Measurements from ENCODE around the gene CCSER2.
"Not testable (repeated sequence)": the region's sequence is repeated elsewhere in the genome, so short reads cannot be mapped to it uniquely, and the experiment has no call there.

The CCSER2 gene

GRCh38 chr10:84525120-84525806 is 196.9 kb downstream of the CCSER2 start:
- DNase-seq: no peak

- DNase-seq: not testable (repeated sequence)
These were observed 197.4 kb downstream of the CCSER2 start for GRCh38 chr10:84525807-84526182.

- not testable (repeated sequence) for DNase-seq
These were observed 199.0 kb downstream of the CCSER2 start for GRCh38 chr10:84527386-84527785.

GRCh38 chr10:84528526-84528925 is 200.1 kb downstream of the CCSER2 start:
- DNase-seq: not testable (repeated sequence)

GRCh38 chr10:84530724-84531325 is 202.4 kb downstream of the CCSER2 start:
- no peak for DNase-seq

- DNase-seq: no peak
These were observed 203.0 kb downstream of the CCSER2 start for GRCh38 chr10:84531396-84531795.

- no peak for DNase-seq
These were observed 205.8 kb downstream of the CCSER2 start for GRCh38 chr10:84534168-84534567.

- DNase-seq: peak in 1 of 2 experiments; percentile 13
These were observed 209.1 kb downstream of the CCSER2 start for GRCh38 chr10:84537447-84537931.

GRCh38 chr10:84538036-84538435 is 209.6 kb downstream of the CCSER2 start:
- no peak for DNase-seq

- no peak for DNase-seq
These were observed 210.8 kb downstream of the CCSER2 start for GRCh38 chr10:84539216-84539615.

GRCh38 chr10:84540022-84540616 is 211.7 kb downstream of the CCSER2 start:
- no peak for DNase-seq

- DNase-seq: no peak
These were observed 212.4 kb downstream of the CCSER2 start for GRCh38 chr10:84540617-84541288.

- DNase-seq: no peak
These were observed 212.9 kb downstream of the CCSER2 start for GRCh38 chr10:84541289-84541637.

GRCh38 chr10:84542522-84543490 is 214.4 kb downstream of the CCSER2 start:
- DNase-seq: no peak

- DNase-seq: no peak
These were observed 215.6 kb downstream of the CCSER2 start for GRCh38 chr10:84543948-84544347.

GRCh38 chr10:84545651-84546050 is 217.3 kb downstream of the CCSER2 start:
- DNase-seq: no peak

GRCh38 chr10:84546609-84547008 is 218.2 kb downstream of the CCSER2 start:
- no peak for DNase-seq

- no peak for DNase-seq
These were observed 219.2 kb downstream of the CCSER2 start for GRCh38 chr10:84547616-84548015.

- no peak for DNase-seq
These were observed 220.5 kb downstream of the CCSER2 start for GRCh38 chr10:84548869-84549268.

GRCh38 chr10:84549368-84550165 is 221.2 kb downstream of the CCSER2 start:
- DNase-seq: no peak

- no peak for DNase-seq
These were observed 222.5 kb downstream of the CCSER2 start for GRCh38 chr10:84550756-84551436.

Data from cerebellar nuclear complex (tissue), 1 donor.